Brain microvascular endothelial cell (primary cell): ENCODE results near the gene GJB6.

Experiments
- DNase-seq: peaks from one replicate; pipeline ENCODE4 v3.0.0-alpha.2; 2020
- H3K27ac ChIP-seq: fragments of 250-450 bp; sonication (Bioruptor Pico); 2 replicates; pipeline ENCODE4 v1.5.1; 2020; ENCODE audit warnings: mild to moderate bottlenecking, moderate library complexity
- H3K27me3 ChIP-seq: fragments of 250-450 bp; sonication (Bioruptor Pico); replicated peaks from 2 replicates; pipeline ENCODE4 v1.5.1; 2020; ENCODE audit warnings: mild to moderate bottlenecking
- H3K36me3 ChIP-seq: fragments of 250-450 bp; sonication (Bioruptor Pico); replicated peaks from 2 replicates; pipeline ENCODE4 v1.5.1; 2020; ENCODE audit warnings: mild to moderate bottlenecking
- H3K4me3 ChIP-seq: 2 replicates; pipeline ENCODE4 v1.5.1; 2011; ENCODE audit warnings: low read depth, mild to moderate bottlenecking, control low read depth, low read length, moderate library complexity
- in situ Hi-C: cut with HindIII; loops from 2 replicates; pipeline ENCODE4 v1.10.0; 2017; ENCODE audit warnings: low sequenced_read_pairs, low pct_ligation_motif_present
- TF ChIP-seq, protein P1 (sequence below): IDR thresholded peaks from 2 replicates; pipeline ENCODE4 v1.5.1; 2011; ENCODE audit warnings: low read depth, mild to moderate bottlenecking, moderate library complexity, low read length, control low read depth, inconsistent platforms; ENCODE audit errors: missing control alignments

Gene GJB6

GRCh38 chr13:20221772-20222171 lies 10.3 kb downstream of the GJB6 start:
- Histone ChIP-seq H3K36me3 (no peaks in the 10 kb centered on the region), H3K27ac (no peak overlapping the region), H3K4me3 (no peak overlapping the region), H3K27me3 (no peaks in the 10 kb centered on the region)
- in situ Hi-C loops: no loop called here
- TF ChIP-seq, protein P1, sequence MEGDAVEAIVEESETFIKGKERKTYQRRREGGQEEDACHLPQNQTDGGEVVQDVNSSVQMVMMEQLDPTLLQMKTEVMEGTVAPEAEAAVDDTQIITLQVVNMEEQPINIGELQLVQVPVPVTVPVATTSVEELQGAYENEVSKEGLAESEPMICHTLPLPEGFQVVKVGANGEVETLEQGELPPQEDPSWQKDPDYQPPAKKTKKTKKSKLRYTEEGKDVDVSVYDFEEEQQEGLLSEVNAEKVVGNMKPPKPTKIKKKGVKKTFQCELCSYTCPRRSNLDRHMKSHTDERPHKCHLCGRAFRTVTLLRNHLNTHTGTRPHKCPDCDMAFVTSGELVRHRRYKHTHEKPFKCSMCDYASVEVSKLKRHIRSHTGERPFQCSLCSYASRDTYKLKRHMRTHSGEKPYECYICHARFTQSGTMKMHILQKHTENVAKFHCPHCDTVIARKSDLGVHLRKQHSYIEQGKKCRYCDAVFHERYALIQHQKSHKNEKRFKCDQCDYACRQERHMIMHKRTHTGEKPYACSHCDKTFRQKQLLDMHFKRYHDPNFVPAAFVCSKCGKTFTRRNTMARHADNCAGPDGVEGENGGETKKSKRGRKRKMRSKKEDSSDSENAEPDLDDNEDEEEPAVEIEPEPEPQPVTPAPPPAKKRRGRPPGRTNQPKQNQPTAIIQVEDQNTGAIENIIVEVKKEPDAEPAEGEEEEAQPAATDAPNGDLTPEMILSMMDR: no peak
- DNase-seq: no peak

GRCh38 chr13:20219577-20219976 lies 12.5 kb downstream of the GJB6 start:
- in situ Hi-C loops: no loop called here
- no peaks in the 10 kb centered on the region for H3K27me3 ChIP-seq
- TF ChIP-seq, protein P1: no peak
- no peak overlapping the region for H3K27ac ChIP-seq
- no peak for DNase-seq
- H3K36me3 ChIP-seq: no peaks in the 10 kb centered on the region
- no peak overlapping the region for H3K4me3 ChIP-seq

DNA sequence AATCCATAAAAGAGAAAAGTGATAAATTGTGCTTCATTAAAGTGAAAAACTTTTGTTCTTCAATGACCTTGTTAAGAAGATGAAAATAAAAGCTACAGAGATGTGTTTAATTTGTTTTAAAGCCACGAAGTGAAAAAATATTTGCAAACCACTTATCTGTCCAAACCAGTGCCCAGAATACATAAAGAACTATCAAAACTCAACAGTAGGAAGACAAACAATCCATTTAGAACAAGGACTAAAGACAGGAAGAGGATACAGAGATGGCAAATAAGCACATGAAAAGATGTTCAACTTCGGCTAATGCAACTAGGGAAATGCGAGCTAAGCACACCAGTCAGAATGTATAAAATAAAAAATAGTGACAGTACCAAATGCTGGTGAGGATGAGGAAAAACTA lies 15.0 kb downstream of the GJB6 start:
- Histone ChIP-seq H3K27ac (no peak overlapping the region), H3K4me3 (no peak overlapping the region), H3K36me3 (no peaks in the 10 kb centered on the region), H3K27me3 (no peaks in the 10 kb centered on the region)
- DNase-seq: no peak
- TF ChIP-seq, protein P1: no peak
- in situ Hi-C loops: no loop called here

DNA sequence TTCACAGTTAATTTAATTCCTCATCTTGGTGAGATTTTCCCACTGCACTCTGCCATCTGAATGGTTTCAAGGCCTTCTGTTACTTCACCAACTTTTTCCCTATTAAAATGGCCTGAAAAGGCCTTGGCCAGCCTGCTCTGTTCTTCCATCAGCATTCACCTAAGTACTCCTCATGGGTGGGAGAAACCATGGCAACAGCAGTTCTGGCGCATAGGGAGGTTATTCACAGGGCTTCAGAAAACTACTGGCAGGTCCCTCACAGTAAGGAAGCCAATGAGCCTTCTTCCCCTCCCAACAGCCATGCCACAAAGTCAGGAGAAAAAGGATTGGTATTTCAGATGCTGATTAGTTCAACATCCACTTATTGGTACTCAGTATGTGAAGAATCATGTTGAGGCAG lies 22.2 kb downstream of the GJB6 start:
- Histone ChIP-seq H3K4me3 (no peak overlapping the region), H3K27ac (no peak overlapping the region), H3K36me3 (no peaks in the 10 kb centered on the region), H3K27me3 (peaks cover 2% of the 10 kb centered on the region)
- TF ChIP-seq, protein P1: no peak
- no peak for DNase-seq
- in situ Hi-C loops: no loop called here

DNA sequence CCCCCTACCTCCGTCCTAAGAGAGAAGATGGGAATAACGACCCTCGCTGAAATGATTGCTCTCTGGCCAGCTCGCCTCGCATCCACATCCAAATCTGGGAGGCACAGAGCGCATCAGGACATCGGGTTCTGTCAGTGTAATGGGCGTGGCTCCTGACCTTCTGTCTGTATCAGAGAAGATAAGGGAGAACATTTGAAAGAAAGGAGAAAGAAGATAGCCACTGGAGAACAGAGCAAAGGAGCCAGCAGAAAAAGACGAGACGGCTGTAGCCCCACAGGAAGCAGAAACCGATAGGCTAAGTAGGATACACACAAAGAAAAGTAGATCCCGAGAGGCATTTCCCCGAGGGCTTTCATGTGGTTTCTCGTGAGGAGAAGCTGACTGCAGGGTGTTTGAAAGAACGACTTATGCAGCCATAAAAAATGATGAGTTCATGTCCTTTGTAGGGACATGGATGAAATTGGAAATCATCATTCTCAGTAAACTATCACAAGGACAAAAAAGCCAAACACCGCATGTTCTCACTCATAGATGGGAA lies 25.4 kb downstream of the GJB6 start:
- peaks cover 4% of the 10 kb centered on the region for H3K27me3 ChIP-seq

More for the DNA sequence above, 25.4 kb downstream of the GJB6 start:
- in situ Hi-C loops: no loop called here
- Histone ChIP-seq H3K27ac (no peak overlapping the region), H3K36me3 (no peaks in the 10 kb centered on the region), H3K4me3 (no peak overlapping the region)
- TF ChIP-seq, protein P1: no peak
- DNase-seq: no peak
